ENCODE measurements around the gene TTN. TPM values are rescaled to one million over a fixed set of nuclear protein-coding genes. Genes with fewer than 3 reads are reported as not detected.

Gene TTN
- total and polyA plus RNA-seq, 2 donors from 2014 or later = 0.02 to 3.6 TPM

GRCh38 chr2:178479758-178480226 is 327.4 kb downstream of the TTN start:
- no peaks in the 10 kb centered on the region for H3K27me3 ChIP-seq (ENCODE audit: control insufficient read depth, insufficient read depth, low read length)
- H3K27ac ChIP-seq (ENCODE audit: low read depth in 2 of 2, low read length in 2 of 2) = peak overlapping the region; percentile 79 to 93
- H3K4me1 ChIP-seq (ENCODE audit: control insufficient read depth in 2 of 3, insufficient read depth in 2 of 3, low read depth in 1 of 3, low read length in 3 of 3) = peaks cover 0 to 23% (median 12%) of the 10 kb centered on the region in 3 donors
- peak overlapping the region in 1 of 3 donors; percentile 36 for H3K9ac ChIP-seq (ENCODE audit: low read length in 3 of 3)
- FAIRE-seq (no peak), DNase-seq (no peak)
- intact Hi-C loops (cut with DNase I) = no loop called here
- TF ChIP-seq, protein P1, sequence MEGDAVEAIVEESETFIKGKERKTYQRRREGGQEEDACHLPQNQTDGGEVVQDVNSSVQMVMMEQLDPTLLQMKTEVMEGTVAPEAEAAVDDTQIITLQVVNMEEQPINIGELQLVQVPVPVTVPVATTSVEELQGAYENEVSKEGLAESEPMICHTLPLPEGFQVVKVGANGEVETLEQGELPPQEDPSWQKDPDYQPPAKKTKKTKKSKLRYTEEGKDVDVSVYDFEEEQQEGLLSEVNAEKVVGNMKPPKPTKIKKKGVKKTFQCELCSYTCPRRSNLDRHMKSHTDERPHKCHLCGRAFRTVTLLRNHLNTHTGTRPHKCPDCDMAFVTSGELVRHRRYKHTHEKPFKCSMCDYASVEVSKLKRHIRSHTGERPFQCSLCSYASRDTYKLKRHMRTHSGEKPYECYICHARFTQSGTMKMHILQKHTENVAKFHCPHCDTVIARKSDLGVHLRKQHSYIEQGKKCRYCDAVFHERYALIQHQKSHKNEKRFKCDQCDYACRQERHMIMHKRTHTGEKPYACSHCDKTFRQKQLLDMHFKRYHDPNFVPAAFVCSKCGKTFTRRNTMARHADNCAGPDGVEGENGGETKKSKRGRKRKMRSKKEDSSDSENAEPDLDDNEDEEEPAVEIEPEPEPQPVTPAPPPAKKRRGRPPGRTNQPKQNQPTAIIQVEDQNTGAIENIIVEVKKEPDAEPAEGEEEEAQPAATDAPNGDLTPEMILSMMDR (IDR thresholded peaks at IDR 0.05; ENCODE audit: borderline replicate concordance, extremely low read depth, insufficient read depth) = no peak
- no peaks in the 10 kb centered on the region for H3K9me3 ChIP-seq (ENCODE audit: control insufficient read depth in 2 of 3, insufficient read depth in 1 of 3, low read length in 3 of 3)
- peak overlapping the region; percentile 31 to 97 (median 59) for H3K4me3 ChIP-seq (ENCODE audit: low read length in 3 of 3)
- no peaks in the 10 kb centered on the region for H3K36me3 ChIP-seq (ENCODE audit: control insufficient read depth in 2 of 3, insufficient read depth in 3 of 3, low read length in 3 of 3)

DNA sequence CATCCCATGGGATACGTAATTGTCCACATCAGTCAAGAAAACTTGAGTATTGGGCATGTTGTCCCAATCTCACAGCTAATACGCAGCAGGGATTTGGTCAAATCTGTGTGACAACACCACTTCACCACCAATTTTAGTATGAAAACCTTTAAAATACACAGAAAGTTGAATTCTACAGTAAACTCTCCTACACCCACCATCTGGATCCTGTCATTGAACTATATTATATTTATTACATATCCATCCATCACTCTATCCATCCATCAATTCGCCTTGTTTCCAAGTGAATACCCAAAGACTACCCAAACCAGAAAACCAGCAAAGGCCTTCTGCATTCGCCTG is 328.0 kb downstream of the TTN start:
- Histone ChIP-seq H3K4me3 (ENCODE audit: low read length in 3 of 3) (peak overlapping the region; percentile 86 to 99 (median 97)), H3K27me3 (ENCODE audit: control insufficient read depth, insufficient read depth, low read length) (no peaks in the 10 kb centered on the region), H3K9ac (ENCODE audit: low read length in 3 of 3) (peak overlapping the region in 2 of 3 donors; percentile 90 to 99), H3K4me1 (ENCODE audit: control insufficient read depth in 2 of 3, insufficient read depth in 2 of 3, low read depth in 1 of 3, low read length in 3 of 3) (peaks cover 0 to 23% (median 7%) of the 10 kb centered on the region in 3 donors), H3K36me3 (ENCODE audit: control insufficient read depth in 2 of 3, insufficient read depth in 3 of 3, low read length in 3 of 3) (no peaks in the 10 kb centered on the region), H3K27ac (ENCODE audit: low read depth in 2 of 2, low read length in 2 of 2) (peak overlapping the region; percentile 93 to 96), H3K9me3 (ENCODE audit: control insufficient read depth in 2 of 3, insufficient read depth in 1 of 3, low read length in 3 of 3) (no peaks in the 10 kb centered on the region)
- intact Hi-C loops (cut with DNase I) = no loop called here
- no peak for DNase-seq
- TF ChIP-seq, protein P1 (IDR thresholded peaks at IDR 0.05; ENCODE audit: borderline replicate concordance, extremely low read depth, insufficient read depth) = no peak
- no peak for FAIRE-seq

GRCh38 chr2:178478439-178479274 is 328.6 kb downstream of the TTN start, which contains the start of gene FKBP7:
TSS of gene FKBP7 (minus strand) at chr2:178478600. CDS start at chr2:178478499, 101 bp downstream.
- peak within 1 kb of the TSS; percentile 86 to 99 (median 97) for H3K4me3 ChIP-seq (ENCODE audit: low read length in 3 of 3)
- FAIRE-seq = no peak
- H3K9me3 ChIP-seq (ENCODE audit: control insufficient read depth in 2 of 3, insufficient read depth in 1 of 3, low read length in 3 of 3) = no peaks in the 10 kb centered on the region
- peak within 1 kb of the TSS; percentile 93 to 96 for H3K27ac ChIP-seq (ENCODE audit: low read depth in 2 of 2, low read length in 2 of 2)
- intact Hi-C loops (cut with DNase I) = no loop called here
- H3K27me3 ChIP-seq (ENCODE audit: control insufficient read depth, insufficient read depth, low read length) = no peaks in the 10 kb centered on the region
- TF ChIP-seq, protein P1 (IDR thresholded peaks at IDR 0.05; ENCODE audit: borderline replicate concordance, extremely low read depth, insufficient read depth) = peak; percentile 55
- H3K4me1 ChIP-seq (ENCODE audit: control insufficient read depth in 2 of 3, insufficient read depth in 2 of 3, low read depth in 1 of 3, low read length in 3 of 3) = peaks cover 0 to 23% (median 7%) of the 10 kb centered on the region in 3 donors
- no peaks in the 10 kb centered on the region for H3K36me3 ChIP-seq (ENCODE audit: control insufficient read depth in 2 of 3, insufficient read depth in 3 of 3, low read length in 3 of 3)
- peak; percentile 85 to 95 (median 94) for DNase-seq
- peak within 1 kb of the TSS; percentile 75 to 99 (median 90) for H3K9ac ChIP-seq (ENCODE audit: low read length in 3 of 3)
